H9 (cell line): ENCODE data around the gene MFRP. TPM values are rescaled to one million over a fixed set of nuclear protein-coding genes. Genes with fewer than 3 reads are reported as not detected.

Experiments used
- DNase-seq: peaks from one replicate; pipeline ENCODE4 v3.0.0-alpha.2; 2017
- H2AFZ ChIP-seq: one replicate; pipeline ENCODE4 v1.6.1; 2013; ENCODE audit warnings: mild to moderate bottlenecking, low read length, control low read depth, moderate library complexity
- H2AK5ac ChIP-seq: 2 replicates; pipeline ENCODE4 v1.6.1; 2013; ENCODE audit warnings: low read length, control low read depth, mixed read lengths; ENCODE audit not compliant: insufficient read length
- H2BK120ac ChIP-seq: one replicate; pipeline ENCODE4 v1.6.1; 2013; ENCODE audit warnings: low read depth, mild to moderate bottlenecking, low read length, control low read depth, inconsistent platforms; ENCODE audit not compliant: poor library complexity, severe bottlenecking
- H2BK12ac ChIP-seq: 2 replicates; pipeline ENCODE4 v1.6.1; 2013; ENCODE audit warnings: low read length, control low read depth, mixed read lengths, low read depth; ENCODE audit not compliant: insufficient read length
- H2BK15ac ChIP-seq: 2 replicates; pipeline ENCODE4 v1.6.1; 2013; ENCODE audit warnings: low read depth, low read length, control low read depth
- H2BK20ac ChIP-seq: one replicate; pipeline ENCODE4 v1.6.1; 2013; ENCODE audit warnings: low read depth, mild to moderate bottlenecking, low read length, control low read depth, inconsistent platforms; ENCODE audit not compliant: poor library complexity, severe bottlenecking
- H2BK5ac ChIP-seq: 2 replicates; pipeline ENCODE4 v1.6.1; 2013; ENCODE audit warnings: low read length, control low read depth, mixed read lengths; ENCODE audit not compliant: insufficient read length
- H3K14ac ChIP-seq: 2 replicates; pipeline ENCODE4 v1.6.1; 2013; ENCODE audit warnings: low read length, control low read depth; ENCODE audit not compliant: insufficient read depth
- H3K18ac ChIP-seq: 2 replicates; pipeline ENCODE4 v1.6.1; 2013; ENCODE audit warnings: low read depth, mild to moderate bottlenecking, mixed read lengths, low read length, control low read depth; ENCODE audit not compliant: insufficient read length
- H3K23ac ChIP-seq: 2 replicates; pipeline ENCODE4 v1.6.1; 2013; ENCODE audit warnings: low read length, control low read depth, mixed read lengths, low read depth; ENCODE audit not compliant: insufficient read length
- H3K23me2 ChIP-seq: 2 replicates; pipeline ENCODE4 v1.6.1; 2013; ENCODE audit warnings: low read depth, mild to moderate bottlenecking, mixed read lengths, low read length, control low read depth; ENCODE audit not compliant: insufficient read length, poor library complexity, severe bottlenecking
- H3K27ac ChIP-seq: 2 replicates; pipeline ENCODE4 v1.5.1; 2013; ENCODE audit warnings: low read length, control low read depth, mixed read lengths, low read depth; ENCODE audit not compliant: insufficient read length
- H3K27me3 ChIP-seq: 2 replicates; pipeline ENCODE4 v1.6.1; 2013; ENCODE audit warnings: low read length, control low read depth, inconsistent platforms; ENCODE audit not compliant: insufficient read depth
- H3K4ac ChIP-seq: 2 replicates; pipeline ENCODE4 v1.6.1; 2013; ENCODE audit warnings: low read depth, mild to moderate bottlenecking, control low read depth, inconsistent platforms, low read length, moderate library complexity
- H3K4me1 ChIP-seq: 2 replicates; pipeline ENCODE4 v1.6.1; 2013; ENCODE audit warnings: low read length, control low read depth, inconsistent platforms; ENCODE audit not compliant: insufficient read depth
- H3K4me2 ChIP-seq: 2 replicates; pipeline ENCODE4 v1.6.1; 2013; ENCODE audit warnings: low read length, control low read depth, mixed read lengths; ENCODE audit not compliant: insufficient read length, insufficient read depth
- H3K56ac ChIP-seq: 2 replicates; pipeline ENCODE4 v1.6.1; 2013; ENCODE audit warnings: low read depth, mild to moderate bottlenecking, mixed read lengths, low read length, control low read depth; ENCODE audit not compliant: insufficient read length
- H3K79me1 ChIP-seq: 2 replicates; pipeline ENCODE4 v1.6.1; 2013; ENCODE audit warnings: low read depth, mild to moderate bottlenecking, moderate library complexity, low read length, control low read depth, inconsistent platforms; ENCODE audit not compliant: insufficient read depth, poor library complexity, severe bottlenecking
- H3K79me2 ChIP-seq: 2 replicates; pipeline ENCODE4 v1.6.1; 2013; ENCODE audit warnings: low read length, control low read depth, inconsistent platforms; ENCODE audit not compliant: insufficient read depth
- H3K9ac ChIP-seq: 2 replicates; pipeline ENCODE4 v1.6.1; 2013; ENCODE audit warnings: low read length, control low read depth, mixed read lengths; ENCODE audit not compliant: insufficient read length; ENCODE audit errors: extremely low read depth
- H3K9me3 ChIP-seq: one replicate; pipeline ENCODE4 v1.6.1; 2013; ENCODE audit warnings: low read depth, low read length, inconsistent platforms; ENCODE audit not compliant: control insufficient read depth
- H3T11ph ChIP-seq: one replicate; pipeline ENCODE4 v1.6.1; 2013; ENCODE audit warnings: mild to moderate bottlenecking, low read length, control low read depth, inconsistent platforms
- H4K20me1 ChIP-seq: one replicate; pipeline ENCODE4 v1.6.1; 2013; ENCODE audit not compliant: control insufficient read depth, insufficient read length, insufficient read depth
- H4K5ac ChIP-seq: 2 replicates; pipeline ENCODE4 v1.6.1; 2013; ENCODE audit warnings: low read depth, mild to moderate bottlenecking, mixed read lengths, low read length, control low read depth; ENCODE audit not compliant: insufficient read length
- H4K8ac ChIP-seq: replicated peaks from 2 replicates; pipeline ENCODE4 v1.6.1; 2013; ENCODE audit warnings: low read length, control low read depth, mixed read lengths, low read depth; ENCODE audit not compliant: insufficient read length
- H4K91ac ChIP-seq: 2 replicates; pipeline ENCODE4 v1.6.1; 2013; ENCODE audit warnings: low read depth, mild to moderate bottlenecking, moderate library complexity, mixed read lengths, low read length, control low read depth; ENCODE audit not compliant: insufficient read length
- H3K27ac Mint-ChIP-seq, 3 experiments: 2 replicates in 2 of 3; 3 replicates in 1 of 3; pipeline ENCODE4 v1.8.0; 2020 to 2021; ENCODE audit warnings: mixed read lengths in 3 of 3, mild to moderate bottlenecking in 1 of 3, moderate library complexity in 1 of 3
- H3K27me3 Mint-ChIP-seq: 2 replicates; pipeline ENCODE4 v1.8.0; 2021; ENCODE audit warnings: low read depth, mild to moderate bottlenecking, moderate library complexity, mixed read lengths
- H3K36me3 Mint-ChIP-seq, 3 experiments: 2 replicates in 2 of 3; 3 replicates in 1 of 3; pipeline ENCODE4 v1.8.0; 2020 to 2021; ENCODE audit warnings: low read depth in 3 of 3, mixed read lengths in 3 of 3; ENCODE audit not compliant: insufficient read depth in 1 of 3
- H3K4me1 Mint-ChIP-seq, 2 experiments: 2 replicates each; pipeline ENCODE4 v1.8.0; 2020; ENCODE audit warnings: mixed read lengths in 2 of 2
- H3K4me3 Mint-ChIP-seq, 2 experiments: 2 replicates in 1 of 2; 3 replicates in 1 of 2; pipeline ENCODE4 v1.8.0; 2020 to 2021; ENCODE audit warnings: mild to moderate bottlenecking in 2 of 2, mixed read lengths in 2 of 2, moderate library complexity in 1 of 2
- H3K9me3 Mint-ChIP-seq, 2 experiments: 2 replicates in 1 of 2; 3 replicates in 1 of 2; pipeline ENCODE4 v1.8.0; 2020; ENCODE audit warnings: mild to moderate bottlenecking in 2 of 2, mixed read lengths in 2 of 2, moderate library complexity in 1 of 2
- CTCF ChIP-seq: fragments of 200-600 bp; sonication (generic); conservative IDR thresholded peaks from 3 replicates; pipeline ENCODE4 v1.8.0; 2021; ENCODE audit warnings: antibody characterized with exemption, mild to moderate bottlenecking
- WGBS: extraction: QIAGEN DNeasy Blood & Tissue Kit; methylation state at CpG from one replicate; pipeline ENCODE4 v1.1.7; 2013; ENCODE audit warnings: missing lambda C conversion rate, low lambda C conversion rate, mixed read lengths; ENCODE audit not compliant: insufficient read length; ENCODE audit errors: extremely low coverage; 5-methylcytosine and 5-hydroxymethylcytosine counted together
- total RNA-seq: library from RNA; stranded (reverse); gene quantifications from 2 replicates; pipeline ENCODE4 v1.2.1, GENCODE V29; 2021

The MFRP gene
- total RNA-seq, 1 experiment from 2014 or later: not detected

- Histone ChIP-seq H3K23me2 (peaks cover 6% of the 10 kb centered on the region), H2AFZ (no peak overlapping the region), H3T11ph (no peak overlapping the region), H2BK5ac (no peak overlapping the region), H3K79me1 (no peaks in the 10 kb centered on the region), H4K5ac (no peak overlapping the region), H3K79me2 (no peaks in the 10 kb centered on the region), H3K9me3 (no peaks in the 10 kb centered on the region), H2BK20ac (no peak overlapping the region), H4K91ac (no peak overlapping the region), H3K4me2 (no peak overlapping the region), H3K14ac (no peak overlapping the region), H3K27me3 (no peaks in the 10 kb centered on the region), H2BK15ac (no peak overlapping the region), H4K20me1 (peaks cover 4% of the 10 kb centered on the region), H3K23ac (no peak overlapping the region), H2BK120ac (no peak overlapping the region), H3K27ac (no peak overlapping the region), H2BK12ac (no peak overlapping the region), H3K18ac (no peak overlapping the region), H3K56ac (no peak overlapping the region), H3K4ac (no peak overlapping the region), H2AK5ac (no peak overlapping the region), H3K9ac (no peak overlapping the region), H4K8ac (no peak overlapping the region), H3K4me1 (no peaks in the 10 kb centered on the region; the same call in 1 of the 2 replicates)
- TF ChIP-seq CTCF: no peak
- no CpG with 5 or more reads among the region's 9 CpGs for WGBS
- Mint-ChIP-seq H3K4me3 (no peak overlapping the region; a peak in 3 of 5 replicates), H3K36me3 (peaks cover 13 to 27% (median 24%) of the 10 kb centered on the region in 3 experiments; a peak in 6 of 7 replicates), H3K4me1 (peaks cover 23 to 28% of the 10 kb centered on the region in 2 experiments), H3K27ac (no peak overlapping the region; a peak in 1 of 7 replicates), H3K9me3 (0 out of 5 replicates have a peak, but pooled peaks cover 0 to 4% of the 10 kb centered on the region in 2 experiments), H3K27me3 (peaks cover 60% of the 10 kb centered on the region)
- DNase-seq: no peak
These were observed 8.8 kb upstream of the MFRP start for GRCh38 chr11:119355091-119355843.
